Neural progenitor cell (in vitro differentiated cells): Measurements from ENCODE around the gene DUOXA2. TPM values are rescaled to one million over a fixed set of nuclear protein-coding genes. Genes with fewer than 3 reads are reported as not detected.

Experiments
- DNase-seq: peaks from one replicate; pipeline ENCODE4 v3.0.0-alpha.2; 2016; ENCODE audit warnings: low spot score
- H2AFZ ChIP-seq: fragments of 200-600 bp; sonication (generic); replicated peaks from 2 replicates; pipeline ENCODE4 v1.6.1; 2016; ENCODE audit warnings: antibody characterized with exemption
- H3F3A ChIP-seq: fragments of 200-600 bp; sonication (generic); 2 replicates; pipeline ENCODE4 v1.6.1; 2016; ENCODE audit warnings: antibody characterized with exemption, low read depth
- H3K27ac ChIP-seq: fragments of 200-600 bp; sonication (generic); 2 replicates; pipeline ENCODE4 v1.5.1; 2016; ENCODE audit warnings: mild to moderate bottlenecking
- H3K27me3 ChIP-seq: fragments of 200-600 bp; sonication (generic); 2 replicates; pipeline ENCODE4 v1.6.1; 2016; ENCODE audit warnings: mild to moderate bottlenecking, moderate library complexity
- H3K36me3 ChIP-seq: fragments of 200-600 bp; sonication (generic); 2 replicates; pipeline ENCODE4 v1.5.1; 2016
- H3K4me1 ChIP-seq: fragments of 200-600 bp; sonication (generic); 2 replicates; pipeline ENCODE4 v1.6.1; 2016; ENCODE audit warnings: mixed run types
- H3K4me2 ChIP-seq: fragments of 200-600 bp; sonication (generic); 2 replicates; pipeline ENCODE4 v1.6.1; 2016
- H3K4me3 ChIP-seq: fragments of 200-600 bp; sonication (generic); 2 replicates; pipeline ENCODE4 v1.5.1; 2016
- H3K79me2 ChIP-seq: fragments of 200-600 bp; sonication (generic); 2 replicates; pipeline ENCODE4 v1.6.1; 2016; ENCODE audit warnings: low read depth
- H3K9ac ChIP-seq: fragments of 200-600 bp; sonication (generic); 2 replicates; pipeline ENCODE4 v1.6.1; 2016
- H3K9me3 ChIP-seq: fragments of 200-600 bp; sonication (generic); 2 replicates; pipeline ENCODE4 v1.5.1; 2016; ENCODE audit warnings: low read depth
- H4K20me1 ChIP-seq: fragments of 200-600 bp; sonication (generic); 2 replicates; pipeline ENCODE4 v1.6.1; 2016; ENCODE audit warnings: low read depth
- H3K27ac Mint-ChIP-seq: 3 replicates; pipeline ENCODE4 v1.8.0; 2021; ENCODE audit warnings: mixed read lengths
- H3K27me3 Mint-ChIP-seq: 2 replicates; pipeline ENCODE4 v1.8.0; 2022; ENCODE audit warnings: low read depth, mild to moderate bottlenecking, inconsistent platforms, moderate library complexity, mixed read lengths; ENCODE audit not compliant: insufficient read depth
- H3K36me3 Mint-ChIP-seq: 3 replicates; pipeline ENCODE4 v1.8.0; 2021; ENCODE audit warnings: mixed read lengths
- H3K4me1 Mint-ChIP-seq: 3 replicates; pipeline ENCODE4 v1.8.0; 2021; ENCODE audit warnings: mixed read lengths
- H3K4me3 Mint-ChIP-seq: 3 replicates; pipeline ENCODE4 v1.8.0; 2021; ENCODE audit warnings: mild to moderate bottlenecking, moderate library complexity, mixed read lengths
- H3K9me3 Mint-ChIP-seq: 3 replicates; pipeline ENCODE4 v1.8.0; 2020; ENCODE audit warnings: mixed read lengths
- EZH2 ChIP-seq: fragments of 200-600 bp; sonication (generic); IDR thresholded peaks from 2 replicates; pipeline ENCODE4 v1.6.1; 2017; ENCODE audit warnings: antibody characterized with exemption, mild to moderate bottlenecking, moderate library complexity
- EZH2phosphoT487 ChIP-seq: fragments of 200-600 bp; sonication (generic); IDR thresholded peaks from 2 replicates; pipeline ENCODE4 v1.6.1; 2017; ENCODE audit warnings: antibody characterized with exemption
- total RNA-seq: library from RNA; depleted of rRNA; stranded (reverse); fragments of >200 nt; gene quantifications from 2 replicates; pipeline ENCODE4 v1.2.3, GENCODE V29; 2015; ENCODE audit warnings: low replicate concordance
- TF ChIP-seq, protein P1 (sequence below): fragments of 200-600 bp; sonication (generic); IDR thresholded peaks from 2 replicates; pipeline ENCODE4 v1.5.1; 2017; ENCODE audit warnings: antibody characterized with exemption, mild to moderate bottlenecking

DUOXA2 gene
- total RNA-seq, 1 donor from 2014 or later, result not detected

DNA sequence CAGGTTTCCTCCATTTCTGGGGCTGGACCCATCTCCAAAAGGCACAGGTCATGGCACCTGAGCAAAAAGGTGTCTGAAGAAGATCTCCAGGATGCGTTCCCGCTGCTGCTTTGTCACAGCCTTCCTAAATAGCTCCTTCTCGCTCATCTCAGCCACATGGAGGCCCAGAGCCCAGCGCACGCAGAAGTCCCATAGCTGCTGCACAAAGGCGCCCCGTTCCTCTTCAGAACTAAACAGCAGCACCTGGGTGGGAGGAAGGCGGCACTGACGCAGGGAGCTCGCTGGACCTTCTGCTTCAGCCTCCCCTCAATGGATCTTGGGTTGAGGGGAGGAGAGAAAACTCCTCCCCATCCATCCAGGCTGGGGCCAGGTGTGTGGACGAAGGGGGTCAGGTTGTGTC is 8.5 kb upstream of the DUOXA2 start:
- H3K27me3 Mint-ChIP-seq, result peaks cover 34% of the 10 kb centered on the region

DNA sequence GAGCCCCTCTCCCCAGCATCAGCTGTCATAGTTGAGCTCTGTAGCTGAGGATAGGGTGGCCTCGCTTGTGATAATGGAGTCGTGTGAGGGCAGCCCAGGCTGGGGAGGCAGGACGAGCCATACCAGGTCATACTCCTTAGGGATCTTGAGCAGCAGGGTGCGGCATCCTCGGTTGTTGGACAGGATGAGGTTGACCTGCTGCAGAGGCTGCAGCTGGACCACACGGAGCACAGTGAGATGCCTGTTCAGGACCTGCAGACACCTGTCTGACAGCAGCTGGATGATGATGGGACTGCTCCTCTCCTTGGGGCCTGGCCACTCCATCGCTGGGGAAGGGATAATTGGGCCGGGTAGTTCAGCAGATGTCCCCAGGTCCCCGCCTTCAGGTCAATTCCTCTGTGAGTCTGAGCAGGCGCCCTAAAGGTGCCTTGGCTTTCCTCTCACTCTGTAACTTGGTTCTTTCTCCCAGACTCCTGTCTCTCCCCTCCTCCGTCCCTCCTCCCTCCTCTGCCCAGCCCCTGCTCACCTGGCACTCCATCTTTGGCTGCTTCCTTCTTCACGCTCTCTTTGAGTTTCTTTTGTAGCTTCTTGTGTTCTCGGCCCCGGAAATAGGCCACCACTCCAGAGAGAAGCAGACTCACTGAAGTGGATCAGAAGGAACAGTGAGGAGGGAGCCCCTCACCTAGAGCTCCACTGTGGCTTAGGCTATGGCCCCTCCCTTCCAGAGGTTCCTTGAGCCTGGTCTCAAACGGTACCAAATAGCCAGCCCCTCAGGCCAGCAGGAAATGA is 7.9 kb upstream of the DUOXA2 start:
- H3K27ac Mint-ChIP-seq, result no peak overlapping the region
- H3K27me3 Mint-ChIP-seq, result peaks cover 34% of the 10 kb centered on the region

More for the DNA sequence above, 8.5 kb upstream of the DUOXA2 start:
- H3K36me3 ChIP-seq, result no peaks in the 10 kb centered on the region
- Mint-ChIP-seq H3K27ac (no peak overlapping the region), H3K4me1 (peaks cover 9% of the 10 kb centered on the region), H3K9me3 (peaks cover 2% of the 10 kb centered on the region), H3K4me3 (no peak overlapping the region), H3K36me3 (no peaks in the 10 kb centered on the region)
- H3K4me3 ChIP-seq, result no peak overlapping the region
- no peaks in the 10 kb centered on the region for H3K79me2 ChIP-seq
- H3K27ac ChIP-seq, result no peak overlapping the region
- no peaks in the 10 kb centered on the region for H4K20me1 ChIP-seq
- peaks cover 46% of the 10 kb centered on the region for H3K27me3 ChIP-seq
- H3K9ac ChIP-seq, result no peak overlapping the region
- TF ChIP-seq EZH2 (no peak), EZH2phosphoT487 (no peak)
- TF ChIP-seq, protein P1, sequence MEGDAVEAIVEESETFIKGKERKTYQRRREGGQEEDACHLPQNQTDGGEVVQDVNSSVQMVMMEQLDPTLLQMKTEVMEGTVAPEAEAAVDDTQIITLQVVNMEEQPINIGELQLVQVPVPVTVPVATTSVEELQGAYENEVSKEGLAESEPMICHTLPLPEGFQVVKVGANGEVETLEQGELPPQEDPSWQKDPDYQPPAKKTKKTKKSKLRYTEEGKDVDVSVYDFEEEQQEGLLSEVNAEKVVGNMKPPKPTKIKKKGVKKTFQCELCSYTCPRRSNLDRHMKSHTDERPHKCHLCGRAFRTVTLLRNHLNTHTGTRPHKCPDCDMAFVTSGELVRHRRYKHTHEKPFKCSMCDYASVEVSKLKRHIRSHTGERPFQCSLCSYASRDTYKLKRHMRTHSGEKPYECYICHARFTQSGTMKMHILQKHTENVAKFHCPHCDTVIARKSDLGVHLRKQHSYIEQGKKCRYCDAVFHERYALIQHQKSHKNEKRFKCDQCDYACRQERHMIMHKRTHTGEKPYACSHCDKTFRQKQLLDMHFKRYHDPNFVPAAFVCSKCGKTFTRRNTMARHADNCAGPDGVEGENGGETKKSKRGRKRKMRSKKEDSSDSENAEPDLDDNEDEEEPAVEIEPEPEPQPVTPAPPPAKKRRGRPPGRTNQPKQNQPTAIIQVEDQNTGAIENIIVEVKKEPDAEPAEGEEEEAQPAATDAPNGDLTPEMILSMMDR, result no peak
- no peak overlapping the region for H2AFZ ChIP-seq
- no peak for DNase-seq
- no peak overlapping the region for H3K4me2 ChIP-seq
- no peaks in the 10 kb centered on the region for H3F3A ChIP-seq
- H3K9me3 ChIP-seq, result no peaks in the 10 kb centered on the region
- peaks cover 7% of the 10 kb centered on the region for H3K4me1 ChIP-seq

GRCh38 chr15:45107941-45108630 is 6.0 kb upstream of the DUOXA2 start:
- no peak overlapping the region for H3K9ac ChIP-seq
- no peaks in the 10 kb centered on the region for H3K4me1 ChIP-seq
- no peak for DNase-seq
- TF ChIP-seq, protein P1, result no peak
- TF ChIP-seq EZH2phosphoT487, result no peak
- no peak for TF ChIP-seq EZH2
- H3K79me2 ChIP-seq, result no peaks in the 10 kb centered on the region
- H3K4me3 ChIP-seq, result no peak overlapping the region
- Mint-ChIP-seq H3K36me3 (no peaks in the 10 kb centered on the region), H3K27ac (no peak overlapping the region), H3K4me3 (no peak overlapping the region), H3K27me3 (peaks cover 48% of the 10 kb centered on the region), H3K9me3 (peaks cover 2% of the 10 kb centered on the region), H3K4me1 (peaks cover 6% of the 10 kb centered on the region)
- H3K27ac ChIP-seq, result no peak overlapping the region
- H2AFZ ChIP-seq, result no peak overlapping the region
- H3K4me2 ChIP-seq, result no peak overlapping the region
- H3K27me3 ChIP-seq, result peaks cover 61% of the 10 kb centered on the region
- H3F3A ChIP-seq, result no peaks in the 10 kb centered on the region
- H3K9me3 ChIP-seq, result no peaks in the 10 kb centered on the region
- no peaks in the 10 kb centered on the region for H3K36me3 ChIP-seq
- peaks cover 10% of the 10 kb centered on the region for H4K20me1 ChIP-seq

More for the DNA sequence above, 7.9 kb upstream of the DUOXA2 start:
- Histone ChIP-seq H3K4me3 (no peak overlapping the region), H3K27ac (no peak overlapping the region), H3K79me2 (no peaks in the 10 kb centered on the region), H3K9me3 (no peaks in the 10 kb centered on the region), H3K9ac (no peak overlapping the region), H3K4me1 (peaks cover 1% of the 10 kb centered on the region), H2AFZ (no peak overlapping the region), H3K36me3 (no peaks in the 10 kb centered on the region), H3F3A (no peaks in the 10 kb centered on the region), H4K20me1 (no peaks in the 10 kb centered on the region), H3K4me2 (no peak overlapping the region), H3K27me3 (peaks cover 51% of the 10 kb centered on the region)
- no peak overlapping the region for H3K4me3 Mint-ChIP-seq
- peaks cover 3% of the 10 kb centered on the region for H3K4me1 Mint-ChIP-seq
- no peak for DNase-seq
- H3K9me3 Mint-ChIP-seq, result peaks cover 2% of the 10 kb centered on the region
- no peaks in the 10 kb centered on the region for H3K36me3 Mint-ChIP-seq
- TF ChIP-seq EZH2phosphoT487, result no peak
